ENCODE data around the gene BCAP31. TPM values are rescaled to one million over a fixed set of nuclear protein-coding genes. Genes with fewer than 3 reads are reported as not detected.
A peak's percentile ranks its signal among the peaks of the same experiment; 100 is the strongest.

The BCAP31 gene
- total and polyA plus RNA-seq, 2 donors, result 71.9 to 114 TPM

DNA sequence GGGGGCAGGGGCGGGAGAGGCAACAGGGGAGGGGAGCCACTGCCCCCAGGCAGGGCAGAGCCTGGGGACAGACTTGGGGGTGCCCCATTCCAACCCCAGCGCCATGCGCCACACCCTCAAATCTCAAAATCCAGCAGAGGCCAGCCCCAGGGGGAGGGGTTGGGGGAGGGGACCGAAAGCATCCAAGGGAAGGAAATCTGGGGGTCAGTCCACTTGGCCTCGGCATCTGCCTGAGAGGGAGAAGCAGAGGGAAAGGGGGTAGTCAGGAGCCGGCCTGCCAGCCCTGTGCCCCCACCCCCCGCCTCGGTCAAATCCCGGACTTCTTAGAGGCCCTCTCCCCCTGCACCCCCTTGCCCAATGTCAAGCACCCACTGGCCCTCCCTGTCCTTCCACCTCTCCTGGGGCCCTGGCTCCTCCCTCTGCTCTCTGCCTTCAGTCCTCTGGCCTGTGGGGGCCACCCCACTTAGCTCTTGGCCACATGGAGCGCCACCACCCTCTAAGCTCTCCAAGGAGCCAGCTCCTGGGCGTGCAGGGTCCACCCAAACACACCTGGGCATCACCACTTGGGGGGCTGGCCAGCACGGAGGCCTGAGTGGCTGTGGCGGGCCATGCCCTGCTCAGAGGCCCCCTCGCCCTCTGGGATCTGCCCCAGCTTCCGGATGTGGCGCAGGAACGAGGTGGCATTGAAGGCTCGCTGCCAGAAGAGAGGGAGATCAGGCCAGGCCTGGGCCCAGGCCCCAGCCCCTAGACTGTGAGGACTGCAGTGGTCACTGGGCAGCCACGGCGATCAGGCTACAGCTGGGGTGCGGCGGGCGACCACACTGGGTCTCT is 54.1 kb downstream of the BCAP31 start:
- Histone ChIP-seq H3K4me1 (ENCODE audit: control insufficient read depth in 2 of 2, insufficient read depth in 2 of 2, low read length in 2 of 2) (no peaks in the 10 kb centered on the region), H3K4me3 (ENCODE audit: low read length in 2 of 2) (no peak overlapping the region), H3K9me3 (ENCODE audit: control insufficient read depth in 2 of 2, insufficient read depth in 1 of 2, low read length in 1 of 2) (no peaks in the 10 kb centered on the region), H3K27me3 (ENCODE audit: control insufficient read depth in 2 of 2, insufficient read depth in 1 of 2, low read length in 1 of 2) (peaks cover 19 to 58% of the 10 kb centered on the region in 2 donors), H3K27ac (ENCODE audit: low read depth in 1 of 2, low read length in 1 of 2) (no peak overlapping the region), H3K36me3 (ENCODE audit: control insufficient read depth in 2 of 2, insufficient read depth in 2 of 2, low read length in 1 of 2) (no peaks in the 10 kb centered on the region)
- 94% methylated on average over 22 of the region's 23 CpGs for WGBS
- DNase-seq (ENCODE audit: low read depth in 6 of 9, low spot score in 9 of 9), result no peak

GRCh38 chrX:153669174-153669890 is 54.9 kb downstream of the BCAP31 start:
- WGBS, result 61% methylated on average over 17 of the region's 17 CpGs
- Histone ChIP-seq H3K9me3 (ENCODE audit: control insufficient read depth in 2 of 2, insufficient read depth in 1 of 2, low read length in 1 of 2) (no peaks in the 10 kb centered on the region), H3K27me3 (ENCODE audit: control insufficient read depth in 2 of 2, insufficient read depth in 1 of 2, low read length in 1 of 2) (peaks cover 16 to 51% of the 10 kb centered on the region in 2 donors), H3K4me3 (ENCODE audit: low read length in 2 of 2) (no peak overlapping the region), H3K4me1 (ENCODE audit: control insufficient read depth in 2 of 2, insufficient read depth in 2 of 2, low read length in 2 of 2) (no peaks in the 10 kb centered on the region), H3K27ac (ENCODE audit: low read depth in 1 of 2, low read length in 1 of 2) (no peak overlapping the region), H3K36me3 (ENCODE audit: control insufficient read depth in 2 of 2, insufficient read depth in 2 of 2, low read length in 1 of 2) (no peaks in the 10 kb centered on the region)
- DNase-seq (ENCODE audit: low read depth in 6 of 9, low spot score in 9 of 9), result peak in 3 of 9 donors; percentile 30 to 43 (median 42)

- no peak for DNase-seq (ENCODE audit: low read depth in 6 of 9, low spot score in 9 of 9)
- no peaks in the 10 kb centered on the region for H3K36me3 ChIP-seq (ENCODE audit: control insufficient read depth in 2 of 2, insufficient read depth in 2 of 2, low read length in 1 of 2)
- peaks cover 9 to 46% of the 10 kb centered on the region in 2 donors for H3K27me3 ChIP-seq (ENCODE audit: control insufficient read depth in 2 of 2, insufficient read depth in 1 of 2, low read length in 1 of 2)
- no peak overlapping the region for H3K27ac ChIP-seq (ENCODE audit: low read depth in 1 of 2, low read length in 1 of 2)
- no peaks in the 10 kb centered on the region for H3K9me3 ChIP-seq (ENCODE audit: control insufficient read depth in 2 of 2, insufficient read depth in 1 of 2, low read length in 1 of 2)
- H3K4me1 ChIP-seq (ENCODE audit: control insufficient read depth in 2 of 2, insufficient read depth in 2 of 2, low read length in 2 of 2), result no peaks in the 10 kb centered on the region
- 94% methylated on average over 11 of the region's 11 CpGs for WGBS
- H3K4me3 ChIP-seq (ENCODE audit: low read length in 2 of 2), result no peak overlapping the region
These were observed 55.6 kb downstream of the BCAP31 start for GRCh38 chrX:153668423-153669173.

DNA sequence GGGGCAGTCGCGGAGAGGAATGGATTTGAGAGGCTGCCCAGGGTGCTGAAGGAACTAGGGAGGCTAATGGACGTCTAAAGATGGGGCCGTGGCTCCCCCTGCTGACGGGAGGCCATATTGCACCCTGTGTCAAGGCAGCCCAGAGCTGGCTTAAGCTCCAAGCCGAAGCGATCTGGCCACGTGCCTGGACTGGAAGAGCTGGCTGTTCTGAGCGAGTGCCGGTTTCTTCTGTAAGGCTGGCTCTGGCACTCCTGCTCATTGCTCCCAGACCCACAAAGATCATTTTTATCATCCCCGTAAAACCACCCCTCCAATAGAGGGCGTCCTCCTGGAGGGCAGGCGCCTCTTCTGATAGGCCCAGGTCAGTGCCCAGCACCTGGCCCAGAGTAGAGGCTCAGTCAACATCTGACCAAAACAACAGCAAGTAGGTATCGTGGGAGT is 56.2 kb downstream of the BCAP31 start:
- H3K4me3 ChIP-seq (ENCODE audit: low read length in 2 of 2), result no peak overlapping the region
- peak in 3 of 9 donors; percentile 42 to 63 (median 61) for DNase-seq (ENCODE audit: low read depth in 6 of 9, low spot score in 9 of 9)
- peaks cover 5 to 49% of the 10 kb centered on the region in 2 donors for H3K27me3 ChIP-seq (ENCODE audit: control insufficient read depth in 2 of 2, insufficient read depth in 1 of 2, low read length in 1 of 2)
- H3K9me3 ChIP-seq (ENCODE audit: control insufficient read depth in 2 of 2, insufficient read depth in 1 of 2, low read length in 1 of 2), result no peaks in the 10 kb centered on the region
- H3K36me3 ChIP-seq (ENCODE audit: control insufficient read depth in 2 of 2, insufficient read depth in 2 of 2, low read length in 1 of 2), result no peaks in the 10 kb centered on the region
- H3K4me1 ChIP-seq (ENCODE audit: control insufficient read depth in 2 of 2, insufficient read depth in 2 of 2, low read length in 2 of 2), result no peaks in the 10 kb centered on the region
- H3K27ac ChIP-seq (ENCODE audit: low read depth in 1 of 2, low read length in 1 of 2), result no peak overlapping the region
- WGBS, result 24% methylated on average over 14 of the region's 14 CpGs

- H3K4me1 ChIP-seq (ENCODE audit: control insufficient read depth in 2 of 2, insufficient read depth in 2 of 2, low read length in 2 of 2), result no peaks in the 10 kb centered on the region
- no peaks in the 10 kb centered on the region for H3K36me3 ChIP-seq (ENCODE audit: control insufficient read depth in 2 of 2, insufficient read depth in 2 of 2, low read length in 1 of 2)
- no peak overlapping the region for H3K4me3 ChIP-seq (ENCODE audit: low read length in 2 of 2)
- H3K9me3 ChIP-seq (ENCODE audit: control insufficient read depth in 2 of 2, insufficient read depth in 1 of 2, low read length in 1 of 2), result no peaks in the 10 kb centered on the region
- 75% methylated on average over 11 of the region's 11 CpGs for WGBS
- H3K27me3 ChIP-seq (ENCODE audit: control insufficient read depth in 2 of 2, insufficient read depth in 1 of 2, low read length in 1 of 2), result peaks cover 5 to 49% of the 10 kb centered on the region in 2 donors
- no peak for DNase-seq (ENCODE audit: low read depth in 6 of 9, low spot score in 9 of 9)
- H3K27ac ChIP-seq (ENCODE audit: low read depth in 1 of 2, low read length in 1 of 2), result no peak overlapping the region
These were observed 56.8 kb downstream of the BCAP31 start for GRCh38 chrX:153667281-153667955.

DNA sequence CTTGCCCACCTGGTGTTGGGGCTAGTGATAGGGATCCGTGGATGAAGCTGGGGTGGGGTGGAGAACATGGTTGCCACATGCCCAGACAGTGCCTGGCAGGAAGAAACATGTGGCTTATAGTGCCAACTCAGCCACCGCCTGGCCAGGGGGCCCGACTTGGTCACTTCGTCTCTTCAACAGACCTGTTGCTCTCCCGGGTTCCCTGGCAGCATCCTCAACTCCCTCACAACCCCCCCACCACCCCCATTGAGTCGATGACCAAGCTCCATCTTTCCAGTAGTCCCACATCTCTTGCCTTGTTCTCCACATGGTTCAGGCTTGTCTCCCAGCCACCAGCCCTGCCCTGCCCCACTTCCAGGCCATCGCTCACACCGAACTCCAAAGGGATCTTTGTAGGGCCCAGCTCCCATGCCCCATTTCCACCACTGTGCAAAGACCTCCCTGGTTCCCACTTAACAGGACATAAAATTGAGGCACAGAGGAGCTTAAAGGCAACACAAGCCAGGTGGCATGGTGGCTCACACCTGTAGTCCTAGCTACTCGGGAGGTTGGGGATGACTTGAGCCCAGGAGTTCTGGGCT is 58.4 kb downstream of the BCAP31 start:
- 86% methylated on average over 9 of the region's 9 CpGs for WGBS
- H3K4me1 ChIP-seq (ENCODE audit: control insufficient read depth in 2 of 2, insufficient read depth in 2 of 2, low read length in 2 of 2), result no peaks in the 10 kb centered on the region
- no peak overlapping the region for H3K27ac ChIP-seq (ENCODE audit: low read depth in 1 of 2, low read length in 1 of 2)

DNA sequence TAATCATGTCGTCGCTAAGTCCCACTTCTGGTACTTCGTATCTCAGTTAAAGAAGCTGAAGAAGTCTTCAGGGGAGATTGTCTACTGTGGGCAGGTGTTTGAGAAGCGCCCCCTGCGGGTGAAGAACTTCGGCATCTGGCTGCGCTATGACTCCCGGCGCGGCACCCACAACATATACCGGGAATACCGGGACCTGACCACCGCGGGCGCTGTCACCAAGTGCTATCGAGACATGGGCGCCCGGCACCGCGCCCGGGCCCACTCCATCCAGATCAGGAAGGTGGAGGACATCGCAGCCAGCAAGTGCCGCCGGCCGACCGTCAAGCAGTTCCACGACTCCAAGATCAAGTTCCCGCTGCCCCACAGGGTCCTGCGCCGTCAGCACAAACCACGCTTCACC is 61.9 kb downstream of the BCAP31 start:
- 4% methylated on average over 31 of the region's 31 CpGs for WGBS
- Histone ChIP-seq H3K9me3 (ENCODE audit: control insufficient read depth in 2 of 2, insufficient read depth in 1 of 2, low read length in 1 of 2) (no peaks in the 10 kb centered on the region), H3K4me1 (ENCODE audit: control insufficient read depth in 2 of 2, insufficient read depth in 2 of 2, low read length in 2 of 2) (no peaks in the 10 kb centered on the region), H3K36me3 (ENCODE audit: control insufficient read depth in 2 of 2, insufficient read depth in 2 of 2, low read length in 1 of 2) (no peaks in the 10 kb centered on the region), H3K27me3 (ENCODE audit: control insufficient read depth in 2 of 2, insufficient read depth in 1 of 2, low read length in 1 of 2) (peaks cover 5 to 39% of the 10 kb centered on the region in 2 donors), H3K4me3 (ENCODE audit: low read length in 2 of 2) (no peak overlapping the region), H3K27ac (ENCODE audit: low read depth in 1 of 2, low read length in 1 of 2) (no peak overlapping the region)
- DNase-seq (ENCODE audit: low read depth in 6 of 9, low spot score in 9 of 9), result peak in 2 of 9 donors; percentile 55 to 59

More for the DNA sequence above, 58.4 kb downstream of the BCAP31 start:
- no peak for DNase-seq (ENCODE audit: low read depth in 6 of 9, low spot score in 9 of 9)
- H3K9me3 ChIP-seq (ENCODE audit: control insufficient read depth in 2 of 2, insufficient read depth in 1 of 2, low read length in 1 of 2), result no peaks in the 10 kb centered on the region
- H3K27me3 ChIP-seq (ENCODE audit: control insufficient read depth in 2 of 2, insufficient read depth in 1 of 2, low read length in 1 of 2), result peaks cover 3 to 43% of the 10 kb centered on the region in 2 donors
- no peak overlapping the region for H3K4me3 ChIP-seq (ENCODE audit: low read length in 2 of 2)
- no peaks in the 10 kb centered on the region for H3K36me3 ChIP-seq (ENCODE audit: control insufficient read depth in 2 of 2, insufficient read depth in 2 of 2, low read length in 1 of 2)

GRCh38 chrX:153659268-153659667 is 64.9 kb downstream of the BCAP31 start:
- Histone ChIP-seq H3K9me3 (ENCODE audit: control insufficient read depth in 2 of 2, insufficient read depth in 1 of 2, low read length in 1 of 2) (no peaks in the 10 kb centered on the region), H3K36me3 (ENCODE audit: control insufficient read depth in 2 of 2, insufficient read depth in 2 of 2, low read length in 1 of 2) (no peaks in the 10 kb centered on the region), H3K27ac (ENCODE audit: low read depth in 1 of 2, low read length in 1 of 2) (no peak overlapping the region), H3K4me3 (ENCODE audit: low read length in 2 of 2) (no peak overlapping the region), H3K4me1 (ENCODE audit: control insufficient read depth in 2 of 2, insufficient read depth in 2 of 2, low read length in 2 of 2) (no peaks in the 10 kb centered on the region), H3K27me3 (ENCODE audit: control insufficient read depth in 2 of 2, insufficient read depth in 1 of 2, low read length in 1 of 2) (peaks cover 5 to 25% of the 10 kb centered on the region in 2 donors)
- WGBS, result 97% methylated on average over 3 of the region's 3 CpGs
- no peak for DNase-seq (ENCODE audit: low read depth in 6 of 9, low spot score in 9 of 9)

Data from thymus (tissue), 11 donors.